ENCODE data around the gene GABPB1. TPM values are rescaled to one million over a fixed set of nuclear protein-coding genes. Genes with fewer than 3 reads are reported as not detected.
A peak's percentile ranks its signal among the peaks of the same experiment; 100 is the strongest.

The GABPB1 gene
- total and polyA plus RNA-seq, 8 donors: 2.9 to 9.7 (median 4.9) TPM

DNA sequence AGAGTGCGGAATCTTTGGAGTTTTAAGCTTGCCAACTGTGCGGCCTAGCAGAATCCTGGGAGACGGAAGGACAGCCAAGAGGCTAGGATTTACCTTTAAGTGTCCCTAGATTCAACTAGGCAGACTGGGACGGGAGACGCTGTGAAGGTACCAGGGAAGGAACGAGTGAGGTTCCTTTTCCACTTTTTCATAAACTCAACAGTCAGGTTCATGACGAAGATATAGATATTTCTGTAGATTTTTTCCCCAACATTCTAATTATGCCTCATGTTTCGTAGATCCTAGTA lies 564 bp upstream of the GABPB1 start:
- H3K27ac ChIP-seq: peak overlapping the region; percentile 87 to 99 (median 96)
- H3K36me3 ChIP-seq: no peaks in the 10 kb centered on the region
- intact Hi-C loops (cut with DNase I): no loop called here
- peak overlapping the region; percentile 89 to 99 (median 96) for H3K4me3 ChIP-seq
- DNase-seq (no peak), FAIRE-seq (no peak), ATAC-seq (peak; percentile 18 to 36 (median 26))
- H3K9me3 ChIP-seq: no peaks in the 10 kb centered on the region
- H3K4me1 ChIP-seq: peaks cover 9 to 28% (median 10%) of the 10 kb centered on the region in 3 donors
- WGBS, 2 donors: 0% methylated on average over 8 of the region's 8 CpGs
- TF ChIP-seq, protein P1, sequence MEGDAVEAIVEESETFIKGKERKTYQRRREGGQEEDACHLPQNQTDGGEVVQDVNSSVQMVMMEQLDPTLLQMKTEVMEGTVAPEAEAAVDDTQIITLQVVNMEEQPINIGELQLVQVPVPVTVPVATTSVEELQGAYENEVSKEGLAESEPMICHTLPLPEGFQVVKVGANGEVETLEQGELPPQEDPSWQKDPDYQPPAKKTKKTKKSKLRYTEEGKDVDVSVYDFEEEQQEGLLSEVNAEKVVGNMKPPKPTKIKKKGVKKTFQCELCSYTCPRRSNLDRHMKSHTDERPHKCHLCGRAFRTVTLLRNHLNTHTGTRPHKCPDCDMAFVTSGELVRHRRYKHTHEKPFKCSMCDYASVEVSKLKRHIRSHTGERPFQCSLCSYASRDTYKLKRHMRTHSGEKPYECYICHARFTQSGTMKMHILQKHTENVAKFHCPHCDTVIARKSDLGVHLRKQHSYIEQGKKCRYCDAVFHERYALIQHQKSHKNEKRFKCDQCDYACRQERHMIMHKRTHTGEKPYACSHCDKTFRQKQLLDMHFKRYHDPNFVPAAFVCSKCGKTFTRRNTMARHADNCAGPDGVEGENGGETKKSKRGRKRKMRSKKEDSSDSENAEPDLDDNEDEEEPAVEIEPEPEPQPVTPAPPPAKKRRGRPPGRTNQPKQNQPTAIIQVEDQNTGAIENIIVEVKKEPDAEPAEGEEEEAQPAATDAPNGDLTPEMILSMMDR (IDR thresholded peaks at IDR 0.05): no peak
- H3K27me3 ChIP-seq: no peaks in the 10 kb centered on the region

DNA sequence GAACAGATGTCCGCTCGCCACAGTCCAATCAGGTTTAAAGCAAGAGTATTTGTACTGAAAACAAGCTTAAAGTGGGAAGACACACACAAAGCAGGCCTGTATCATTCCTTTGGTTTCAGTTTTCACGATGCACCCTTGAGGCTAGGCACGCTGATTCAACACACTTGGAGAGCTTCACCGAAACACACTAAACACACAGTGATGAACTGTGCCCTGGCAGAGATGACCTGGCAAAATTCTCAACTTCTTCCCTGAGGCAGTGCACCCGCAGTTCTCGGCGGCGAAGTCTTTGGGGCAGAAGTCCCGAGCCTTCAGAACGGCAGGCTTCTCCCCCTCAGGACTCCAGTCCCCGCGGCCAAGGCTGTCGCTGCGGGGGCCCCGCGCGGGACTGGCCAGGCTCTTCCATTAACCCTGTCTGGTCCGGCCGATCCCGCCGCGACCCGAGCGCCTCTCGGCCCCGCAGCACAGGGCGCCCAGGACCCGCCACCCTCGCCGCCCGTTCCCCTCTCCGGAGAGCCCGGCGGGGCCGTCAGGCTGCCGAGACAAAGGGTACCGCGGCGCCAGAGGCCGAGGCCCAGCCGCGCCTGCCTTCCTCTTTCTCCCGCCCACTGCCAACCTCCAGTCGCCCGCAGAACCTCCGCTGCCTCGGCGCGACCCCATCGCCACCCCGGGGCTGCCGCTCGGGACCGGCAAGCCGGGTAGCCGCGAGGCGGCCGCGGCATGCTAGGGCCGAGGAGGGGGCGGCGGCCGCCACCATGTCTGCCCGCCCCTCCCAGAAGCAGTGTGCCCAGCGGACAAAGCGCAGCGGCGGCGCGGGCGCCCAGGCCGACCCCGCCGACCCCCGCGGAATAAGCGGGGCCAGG lies 792 bp downstream of the GABPB1 start:
- peak overlapping the region; percentile 87 to 99 (median 96) for H3K27ac ChIP-seq
- H3K27me3 ChIP-seq: no peaks in the 10 kb centered on the region
- peak overlapping the region; percentile 89 to 99 (median 96) for H3K4me3 ChIP-seq
- TF ChIP-seq, protein P1 (IDR thresholded peaks at IDR 0.05): no peak
- no peaks in the 10 kb centered on the region for H3K9me3 ChIP-seq
- no peak for FAIRE-seq
- peak; percentile 18 to 78 (median 48) for DNase-seq
- peaks cover 9 to 36% (median 17%) of the 10 kb centered on the region in 3 donors for H3K4me1 ChIP-seq
- WGBS, 2 donors: 0% methylated on average over 57 to 79 of the region's 79 CpGs
- ATAC-seq: peak; percentile 35 to 59 (median 48)
- no peaks in the 10 kb centered on the region for H3K36me3 ChIP-seq
- intact Hi-C loops (cut with DNase I): no loop called here

DNA sequence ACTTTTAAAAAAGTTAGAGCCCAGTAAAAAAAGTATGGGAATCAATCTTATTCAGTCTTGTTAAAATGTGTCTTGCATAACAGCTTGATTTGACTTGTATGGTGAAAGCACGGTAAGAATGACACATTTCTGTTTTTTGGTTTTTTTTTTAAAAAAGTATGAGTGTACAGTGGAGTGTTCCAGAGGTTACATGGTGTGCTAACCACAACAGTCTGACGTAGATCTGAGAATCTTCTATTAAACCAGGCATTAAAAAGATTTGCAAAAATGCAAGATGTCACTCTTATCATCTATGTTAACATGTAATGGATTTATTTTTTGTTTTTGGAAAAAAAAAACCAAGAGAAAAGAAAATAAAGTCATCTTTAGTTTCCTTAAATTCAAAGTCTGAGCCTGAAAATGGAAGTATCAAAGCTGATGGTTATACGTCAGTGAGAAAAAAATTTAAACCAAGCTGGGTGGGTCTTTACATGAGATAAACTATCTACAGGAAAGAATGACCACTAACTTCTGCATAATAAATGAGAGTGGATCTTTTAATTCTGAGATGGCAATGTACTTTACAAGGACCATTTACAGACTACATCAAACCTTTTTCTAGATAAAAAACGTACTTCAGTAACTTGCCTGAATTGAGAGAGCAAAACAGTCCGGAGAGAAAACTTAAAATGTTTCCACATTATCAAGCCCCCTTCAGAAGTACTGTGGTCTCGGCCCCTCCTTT lies 1.6 kb downstream of the GABPB1 start:
- peak overlapping the region; percentile 89 to 99 (median 96) for H3K4me3 ChIP-seq
- H3K9me3 ChIP-seq: no peaks in the 10 kb centered on the region
- ATAC-seq (peak in 1 of 4 donors; percentile 24), DNase-seq (no peak), FAIRE-seq (no peak)
- peak overlapping the region; percentile 87 to 99 (median 96) for H3K27ac ChIP-seq
- H3K27me3 ChIP-seq: no peaks in the 10 kb centered on the region
- intact Hi-C loops (cut with DNase I): no loop called here
- TF ChIP-seq, protein P1 (IDR thresholded peaks at IDR 0.05): no peak
- WGBS, 2 donors: 4 to 6% methylated on average over 6 of the region's 6 CpGs
- no peaks in the 10 kb centered on the region for H3K36me3 ChIP-seq
- peaks cover 9 to 36% (median 17%) of the 10 kb centered on the region in 3 donors for H3K4me1 ChIP-seq

DNA sequence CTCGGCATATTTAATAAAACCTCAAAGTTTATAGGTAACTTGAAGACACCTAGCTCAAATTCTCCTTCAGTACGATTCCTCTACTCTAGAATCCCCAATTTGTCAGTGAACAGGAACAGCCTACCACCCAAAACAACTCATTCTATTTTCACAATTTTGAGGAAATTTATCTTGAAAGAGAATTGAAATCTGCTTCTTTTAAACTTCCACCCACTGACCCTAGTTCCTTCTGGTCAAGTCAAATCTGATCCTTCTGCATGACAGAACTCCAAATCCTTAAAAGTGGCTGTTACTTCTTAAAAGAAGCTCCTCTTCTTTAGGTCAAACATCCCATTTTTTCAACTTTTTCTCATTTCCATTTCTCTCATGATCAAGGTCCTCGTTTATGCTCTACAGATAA lies 4.4 kb downstream of the GABPB1 start:
- DNase-seq: no peak
- Histone ChIP-seq H3K9me3 (no peaks in the 10 kb centered on the region), H3K4me3 (no peak overlapping the region), H3K27me3 (no peaks in the 10 kb centered on the region), H3K27ac (no peak overlapping the region), H3K36me3 (no peaks in the 10 kb centered on the region), H3K4me1 (peaks cover 0 to 26% (median 7%) of the 10 kb centered on the region in 3 donors)
- intact Hi-C loops (cut with DNase I): no loop called here
- ATAC-seq: no peak
- 60 to 61% methylated on average over 3 of the region's 3 CpGs for WGBS, 2 donors
- TF ChIP-seq, protein P1 (IDR thresholded peaks at IDR 0.05): no peak
- FAIRE-seq: no peak

Data from pancreas (tissue), 10 donors.